Measurements from ENCODE around the gene HOXB8. TPM values are rescaled to one million over a fixed set of nuclear protein-coding genes. Genes with fewer than 3 reads are reported as not detected.

HOXB8 gene
- total and polyA plus RNA-seq, 2 donors (not counting 3 experiments of a cell fraction or from before 2014, with no cell fraction given) = 1.7 to 2.4 TPM

DNA sequence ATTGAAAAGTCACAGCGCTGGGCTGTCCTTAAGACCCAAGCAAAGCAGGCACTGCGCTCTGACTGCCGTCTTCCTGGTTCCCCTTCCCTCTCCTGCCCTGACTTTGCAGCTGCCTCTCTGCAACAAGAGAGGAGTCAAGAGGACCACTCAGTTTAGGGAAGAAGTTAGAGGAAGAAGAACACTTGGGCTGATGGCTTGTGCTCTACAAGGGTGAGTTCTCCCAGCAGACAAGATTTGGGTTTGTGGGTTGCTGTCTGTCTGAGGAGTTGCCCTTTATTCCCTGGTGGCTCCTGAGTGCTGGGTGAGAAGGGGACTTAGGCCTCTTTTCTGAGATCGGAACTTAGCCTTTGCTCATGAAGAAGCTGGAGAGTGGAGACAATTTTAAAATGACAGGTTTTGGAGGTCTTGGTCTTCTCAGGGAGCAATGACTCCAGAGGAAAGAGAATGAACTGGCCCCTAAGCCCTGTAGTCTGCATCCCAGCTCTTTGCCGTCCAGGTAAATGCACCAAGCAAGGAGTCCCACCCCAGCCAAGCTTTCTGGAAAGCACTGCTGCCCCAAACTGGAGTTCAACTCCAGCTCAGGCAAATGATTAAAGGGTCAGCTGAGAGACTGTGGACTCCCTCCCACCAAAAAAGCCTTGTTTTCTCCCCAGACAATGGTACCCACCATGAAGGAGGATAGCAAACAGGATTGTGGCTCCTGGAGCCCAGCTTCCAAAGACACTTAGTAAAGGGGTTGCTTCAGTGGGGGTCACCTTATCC is 13.7 kb upstream of the HOXB8 start:
- POLR2A ChIA-PET = no interaction called here
- Histone ChIP-seq H3K4me1 (ENCODE audit: control insufficient read depth, extremely low read depth, insufficient read depth, low read length) (peaks cover 13% of the 10 kb centered on the region), H3K9me1 (replicated peaks; ENCODE audit: control insufficient read depth, extremely low read depth, insufficient read depth, low read length) (no peaks in the 10 kb centered on the region), H4K20me1 (replicated peaks; ENCODE audit: control insufficient read depth, extremely low read depth, insufficient read depth, low read length) (no peaks in the 10 kb centered on the region), H3K27me3 (ENCODE audit: control insufficient read depth in 2 of 2, insufficient read depth in 2 of 2, low read length in 2 of 2) (peaks cover 64 to 96% of the 10 kb centered on the region in 2 experiments), H3K4me3 (replicated peaks in 1 of 3; ENCODE audit: insufficient read depth in 1 of 3, low read depth in 1 of 3, low read length in 3 of 3) (no peak overlapping the region), H3K27ac (ENCODE audit: insufficient read depth, low read depth, low read length) (no peak overlapping the region), H3K36me3 (ENCODE audit: control insufficient read depth in 2 of 2, extremely low read depth in 1 of 2, insufficient read depth in 2 of 2, low read length in 2 of 2) (no peaks in the 10 kb centered on the region), H2AFZ (ENCODE audit: low read depth, low read length) (no peak overlapping the region), H3K79me2 (ENCODE audit: control insufficient read depth, insufficient read depth, low read length) (no peaks in the 10 kb centered on the region), H3K9me3 (replicated peaks; ENCODE audit: control insufficient read depth, insufficient read depth, low read length) (no peaks in the 10 kb centered on the region), H3K4me2 (ENCODE audit: insufficient read depth, low read length) (no peak overlapping the region), H3K9ac (replicated peaks; ENCODE audit: extremely low read depth, insufficient read depth, low read length) (no peak overlapping the region)
- dilution Hi-C loops (cut with MboI; ENCODE audit: extremely low pct_ligation_motif_present, low sequenced_read_pairs) (no loop called here), intact Hi-C loops (cut with micrococcal nuclease) (no loop called here)
- CTCF ChIA-PET = interaction anchor here (0.9 to 1.0 kb wide), 3 partner anchors 8 to 369 kb away, joined by 3 to 4 read pairs (median 3); no protein-coding TSS in a partner anchor
- no peak for TF ChIP-seq EZH2 (IDR thresholded peaks at IDR 0.05; ENCODE audit: borderline replicate concordance, low read depth, low read length, severe bottlenecking)
- no peak for TF ChIP-seq POLR2AphosphoS5 (IDR thresholded peaks at IDR 0.05; ENCODE audit: insufficient read depth, low read depth, low read length)
- no peak for TF ChIP-seq POLR2A (IDR thresholded peaks at IDR 0.05; ENCODE audit: low read depth, low read length)
- no peak for TF ChIP-seq JUN (IDR thresholded peaks at IDR 0.05; ENCODE audit: borderline replicate concordance, insufficient read depth, insufficient read length, low read depth)
- TF ChIP-seq GATA2 (IDR thresholded peaks at IDR 0.05; ENCODE audit: insufficient read depth, insufficient read length, low read depth, low read length) = no peak
- TF ChIP-seq, protein P1, sequence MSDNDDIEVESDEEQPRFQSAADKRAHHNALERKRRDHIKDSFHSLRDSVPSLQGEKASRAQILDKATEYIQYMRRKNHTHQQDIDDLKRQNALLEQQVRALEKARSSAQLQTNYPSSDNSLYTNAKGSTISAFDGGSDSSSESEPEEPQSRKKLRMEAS (IDR thresholded peaks at IDR 0.05; ENCODE audit: insufficient read depth, insufficient read length) = no peak
- no peak for TF ChIP-seq FOS (IDR thresholded peaks at IDR 0.05; ENCODE audit: borderline replicate concordance, insufficient read depth, low read length)
- no peak for TF ChIP-seq MYC (IDR thresholded peaks at IDR 0.05; ENCODE audit: low read depth, low read length)
- TF ChIP-seq, protein P2, sequence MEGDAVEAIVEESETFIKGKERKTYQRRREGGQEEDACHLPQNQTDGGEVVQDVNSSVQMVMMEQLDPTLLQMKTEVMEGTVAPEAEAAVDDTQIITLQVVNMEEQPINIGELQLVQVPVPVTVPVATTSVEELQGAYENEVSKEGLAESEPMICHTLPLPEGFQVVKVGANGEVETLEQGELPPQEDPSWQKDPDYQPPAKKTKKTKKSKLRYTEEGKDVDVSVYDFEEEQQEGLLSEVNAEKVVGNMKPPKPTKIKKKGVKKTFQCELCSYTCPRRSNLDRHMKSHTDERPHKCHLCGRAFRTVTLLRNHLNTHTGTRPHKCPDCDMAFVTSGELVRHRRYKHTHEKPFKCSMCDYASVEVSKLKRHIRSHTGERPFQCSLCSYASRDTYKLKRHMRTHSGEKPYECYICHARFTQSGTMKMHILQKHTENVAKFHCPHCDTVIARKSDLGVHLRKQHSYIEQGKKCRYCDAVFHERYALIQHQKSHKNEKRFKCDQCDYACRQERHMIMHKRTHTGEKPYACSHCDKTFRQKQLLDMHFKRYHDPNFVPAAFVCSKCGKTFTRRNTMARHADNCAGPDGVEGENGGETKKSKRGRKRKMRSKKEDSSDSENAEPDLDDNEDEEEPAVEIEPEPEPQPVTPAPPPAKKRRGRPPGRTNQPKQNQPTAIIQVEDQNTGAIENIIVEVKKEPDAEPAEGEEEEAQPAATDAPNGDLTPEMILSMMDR (IDR thresholded peaks at IDR 0.05; ENCODE audit: extremely low read depth in 1 of 2, insufficient read depth in 1 of 2, low read depth in 1 of 2, low read length in 2 of 2) = no peak
- DNase-seq (ENCODE audit: low read depth, low spot score) = no peak
- BruUV-seq (replicated peaks) = no TSS peak
- no peak for FAIRE-seq
